GM12891 (cell line): ENCODE results near the gene GABBR2.

Experiments used
- DNase-seq: peaks from one replicate; pipeline ENCODE4 v3.0.0; 2011; ENCODE audit warnings: low spot score; ENCODE audit not compliant: insufficient read length
- FAIRE-seq: peaks from 2 replicates; lab custom pipeline; 2011; peaks lifted over from hg19 to GRCh38; lab: Jason Lieb, UNC
- PAX5 ChIP-seq: IDR thresholded peaks from 2 replicates; pipeline ENCODE4 v1.6.1; 2011; ENCODE audit warnings: low read length, moderate library complexity, mild to moderate bottlenecking; ENCODE audit not compliant: insufficient read depth, severe bottlenecking
- POLR2A ChIP-seq: IDR thresholded peaks from 2 replicates; pipeline ENCODE4 v1.6.1; 2011; ENCODE audit warnings: low read depth, low read length, control low read depth
- POLR2AphosphoS5 ChIP-seq: IDR thresholded peaks from 2 replicates; pipeline ENCODE4 v1.6.1; 2011; ENCODE audit warnings: low read depth, low read length, control low read depth
- POU2F2 ChIP-seq: IDR thresholded peaks from 2 replicates; pipeline ENCODE4 v1.6.1; 2011; ENCODE audit warnings: low read depth, mild to moderate bottlenecking, control low read depth, low read length, moderate library complexity
- SPI1 ChIP-seq: IDR thresholded peaks from 2 replicates; pipeline ENCODE4 v1.6.1; 2011; ENCODE audit warnings: low read depth, low read length, control low read depth
- TAF1 ChIP-seq: IDR thresholded peaks from 2 replicates; pipeline ENCODE4 v1.6.1; 2011; ENCODE audit warnings: low read depth, low read length, control low read depth

The GABBR2 gene

GRCh38 chr9:98328770-98329169, 380.0 kb downstream of the GABBR2 start:
- DNase-seq = no peak
- no peak for FAIRE-seq
- TF ChIP-seq PAX5 = no peak
- no peak for TF ChIP-seq POU2F2
- TF ChIP-seq POLR2A = no peak
- no peak for TF ChIP-seq SPI1
- no peak for TF ChIP-seq POLR2AphosphoS5
- TF ChIP-seq TAF1 = no peak

GRCh38 chr9:98328141-98328540, 380.6 kb downstream of the GABBR2 start:
- TF ChIP-seq POU2F2 (no peak), PAX5 (no peak), POLR2A (no peak), SPI1 (no peak)
- FAIRE-seq (no peak), DNase-seq (no peak)

- no peak for FAIRE-seq
- no peak for DNase-seq
- TF ChIP-seq PAX5 (no peak), TAF1 (no peak), POU2F2 (no peak), POLR2AphosphoS5 (no peak), SPI1 (no peak), POLR2A (no peak)
These were observed 381.5 kb downstream of the GABBR2 start for GRCh38 chr9:98327249-98327561.

GRCh38 chr9:98326459-98327248, 382.1 kb downstream of the GABBR2 start:
- TF ChIP-seq TAF1 (no peak), POLR2AphosphoS5 (no peak), PAX5 (no peak), SPI1 (no peak), POLR2A (no peak), POU2F2 (no peak)
- no peak for FAIRE-seq
- no peak for DNase-seq

GRCh38 chr9:98324801-98325200, 383.9 kb downstream of the GABBR2 start:
- no peak for FAIRE-seq
- no peak for TF ChIP-seq PAX5
- TF ChIP-seq POLR2A = no peak
- no peak for DNase-seq

- TF ChIP-seq POLR2AphosphoS5 (no peak), PAX5 (no peak), POU2F2 (no peak), SPI1 (no peak), POLR2A (no peak), TAF1 (no peak)
- no peak for FAIRE-seq
- no peak for DNase-seq
These were observed 385.0 kb downstream of the GABBR2 start for GRCh38 chr9:98323831-98324135.

- TF ChIP-seq POU2F2 = no peak
- TF ChIP-seq POLR2A = no peak
- TF ChIP-seq PAX5 = no peak
- TF ChIP-seq SPI1 = no peak
- TF ChIP-seq POLR2AphosphoS5 = no peak
- no peak for TF ChIP-seq TAF1
- no peak for FAIRE-seq
- no peak for DNase-seq
These were observed 385.5 kb downstream of the GABBR2 start for GRCh38 chr9:98323051-98323830.

GRCh38 chr9:98321269-98321668, 387.5 kb downstream of the GABBR2 start:
- FAIRE-seq (no peak), DNase-seq (no peak)
- no peak for TF ChIP-seq PAX5
- TF ChIP-seq SPI1 = no peak
- TF ChIP-seq POLR2A = no peak
- no peak for TF ChIP-seq TAF1
- TF ChIP-seq POLR2AphosphoS5 = no peak
- TF ChIP-seq POU2F2 = no peak

- DNase-seq = no peak
- no peak for FAIRE-seq
- TF ChIP-seq SPI1 (no peak), POLR2AphosphoS5 (no peak), POU2F2 (no peak), POLR2A (no peak), TAF1 (no peak), PAX5 (no peak)
These were observed 389.8 kb downstream of the GABBR2 start for GRCh38 chr9:98318834-98319478.
